PC-9 (cell line): ENCODE data around the gene LONRF3.

Experiments
- CTCF ChIP-seq: fragments of 200-600 bp; sonication (generic); conservative IDR thresholded peaks from 2 replicates; pipeline ENCODE4 v1.6.1; 2017; ENCODE audit warnings: mixed run types, antibody characterized with exemption, mild to moderate bottlenecking, moderate library complexity
- EZH2 ChIP-seq: fragments of 200-600 bp; sonication (generic); IDR thresholded peaks from 2 replicates; pipeline ENCODE4 v1.8.0; 2017; ENCODE audit warnings: antibody characterized with exemption, low read depth

GRCh38 chrX:118980761-118981160 is 6.3 kb downstream of the LONRF3 start:
- TF ChIP-seq CTCF = no peak
- no peak for TF ChIP-seq EZH2
